Kidney (tissue), 14 donors: ENCODE results near the gene MYO7A. TPM values are rescaled to one million over a fixed set of nuclear protein-coding genes. Genes with fewer than 3 reads are reported as not detected.
A peak's percentile ranks its signal among the peaks of the same experiment; 100 is the strongest.

ENCODE experiments used
- DNase-seq, 5 donors: peaks; one replicate each; pipeline ENCODE4 v3.0.0-alpha.2; 2013 to 2020
- FAIRE-seq: peaks from 2 replicates; lab custom pipeline; 2012; peaks lifted over from hg19 to GRCh38; lab: Jason Lieb, UNC
- H3K27ac ChIP-seq, 2 donors: one replicate each; pipeline ENCODE4 v1.7.0; 2013; ENCODE audit warnings: low read depth in 2 of 2, low read length in 2 of 2, inconsistent platforms in 1 of 2
- H3K27me3 ChIP-seq: one replicate; pipeline ENCODE4 v1.7.1; 2013; ENCODE audit warnings: low read length, inconsistent platforms; ENCODE audit not compliant: control insufficient read depth, insufficient read depth
- H3K36me3 ChIP-seq, 3 donors: one replicate each; pipeline versions ENCODE4 v1.7.0 to v1.7.1; 2013; ENCODE audit warnings: low read length in 3 of 3, control low read depth in 1 of 3, inconsistent platforms in 1 of 3; ENCODE audit not compliant: insufficient read depth in 3 of 3, control insufficient read depth in 2 of 3
- H3K4me1 ChIP-seq, 3 donors: one replicate each; pipeline versions ENCODE4 v1.7.0 to v1.7.1; 2013; ENCODE audit warnings: low read length in 3 of 3, inconsistent platforms in 1 of 3, low read depth in 1 of 3; ENCODE audit not compliant: control insufficient read depth in 2 of 3, insufficient read depth in 2 of 3
- H3K4me3 ChIP-seq, 3 donors: one replicate each; pipeline versions ENCODE4 v1.7.0 to v1.8.1; 2013; ENCODE audit warnings: low read length in 3 of 3, control low read depth in 1 of 3, inconsistent platforms in 1 of 3
- H3K9ac ChIP-seq, 3 donors: one replicate each; pipeline versions ENCODE4 v1.7.0 to v1.7.1; 2013; ENCODE audit warnings: low read length in 3 of 3, control low read depth in 1 of 3, inconsistent platforms in 1 of 3
- H3K9me3 ChIP-seq, 3 donors: one replicate each; pipeline versions ENCODE4 v1.7.0 to v1.7.1; 2013; ENCODE audit warnings: low read length in 3 of 3, control low read depth in 1 of 3, inconsistent platforms in 1 of 3; ENCODE audit not compliant: control insufficient read depth in 2 of 3, insufficient read depth in 1 of 3
- CTCF ChIP-seq: IDR thresholded peaks from 3 replicates; pipeline ENCODE4 v1.5.1; 2012; ENCODE audit warnings: mild to moderate bottlenecking, moderate library complexity, borderline replicate concordance; ENCODE audit not compliant: insufficient read depth; ENCODE audit errors: extremely low read depth
- intact Hi-C: fragments of 100-400 bp; cut with DNase I; formaldehyde crosslinking; loops from one replicate; pipeline ENCODE4 v1.11.1; 2022
- polyA plus RNA-seq: library from polyadenylated mRNA; stranded (reverse); fragments of 350-450 nt; fragmentation: Illumina TruSeq; extraction: RNeasy Lipid Tissue Mini Kit (QIAGEN cat#74804); gene quantifications from one replicate; pipeline ENCODE4 v1.2.3, GENCODE V29; 2014; ENCODE audit warnings: low read depth, low replicate concordance; ENCODE audit not compliant: insufficient read depth
- total RNA-seq: library from RNA; stranded (reverse); fragmentation: NEBNext Ultra II Directional; extraction: Animal tissue kit (Norgen Biotek cat#: 25700); gene quantifications from one replicate; pipeline ENCODE4 v1.2.1, GENCODE V29; 2021
- donor health status: control.
- donor health status: control.
- donor health status: control.
- donor health status: control.
- donor health status: control.
- donor health status: DM: yes; HTN: yes; CAD: no.
- donor health status: Normal renal cell carcinoma (clear cell type).

Gene MYO7A
- total and polyA plus RNA-seq, 2 donors from 2014 or later, result 6.1 to 10.7 TPM

- no peak for TF ChIP-seq CTCF
- no peaks in the 10 kb centered on the region for H3K9me3 ChIP-seq
- H3K36me3 ChIP-seq, result no peaks in the 10 kb centered on the region
- peaks cover 0 to 12% (median 10%) of the 10 kb centered on the region in 3 donors for H3K4me1 ChIP-seq
- no peak overlapping the region for H3K4me3 ChIP-seq
- intact Hi-C loops, result no loop called here
- no peak overlapping the region for H3K9ac ChIP-seq
- no peaks in the 10 kb centered on the region for H3K27me3 ChIP-seq
- peak in 1 of 5 donors; percentile 59 for DNase-seq
- FAIRE-seq, result no peak
- H3K27ac ChIP-seq, result no peak overlapping the region
Observed at GRCh38 chr11:77081381-77081851, 46.6 kb upstream of the MYO7A start.

GRCh38 chr11:77081976-77082836, 45.8 kb upstream of the MYO7A start:
- FAIRE-seq (no peak), DNase-seq (peak in 1 of 5 donors; percentile 43)
- Histone ChIP-seq H3K27me3 (no peaks in the 10 kb centered on the region), H3K36me3 (no peaks in the 10 kb centered on the region), H3K4me1 (peaks cover 0 to 17% (median 16%) of the 10 kb centered on the region in 3 donors), H3K4me3 (no peak overlapping the region), H3K9me3 (no peaks in the 10 kb centered on the region), H3K27ac (no peak overlapping the region), H3K9ac (no peak overlapping the region)
- TF ChIP-seq CTCF, result no peak
- intact Hi-C loops, result no loop called here

- FAIRE-seq (no peak), DNase-seq (peak in 2 of 5 donors; percentile 64 to 88)
- H3K27ac ChIP-seq, result no peak overlapping the region
- H3K27me3 ChIP-seq, result no peaks in the 10 kb centered on the region
- H3K4me1 ChIP-seq, result peaks cover 0 to 25% (median 22%) of the 10 kb centered on the region in 3 donors
- no peak overlapping the region for H3K9ac ChIP-seq
- intact Hi-C loops, result no loop called here
- H3K9me3 ChIP-seq, result no peaks in the 10 kb centered on the region
- no peak for TF ChIP-seq CTCF
- no peaks in the 10 kb centered on the region for H3K36me3 ChIP-seq
- H3K4me3 ChIP-seq, result no peak overlapping the region
Observed at GRCh38 chr11:77082838-77083565, 45.0 kb upstream of the MYO7A start.
